ENCODE data around the gene GRIN2A.

DNA sequence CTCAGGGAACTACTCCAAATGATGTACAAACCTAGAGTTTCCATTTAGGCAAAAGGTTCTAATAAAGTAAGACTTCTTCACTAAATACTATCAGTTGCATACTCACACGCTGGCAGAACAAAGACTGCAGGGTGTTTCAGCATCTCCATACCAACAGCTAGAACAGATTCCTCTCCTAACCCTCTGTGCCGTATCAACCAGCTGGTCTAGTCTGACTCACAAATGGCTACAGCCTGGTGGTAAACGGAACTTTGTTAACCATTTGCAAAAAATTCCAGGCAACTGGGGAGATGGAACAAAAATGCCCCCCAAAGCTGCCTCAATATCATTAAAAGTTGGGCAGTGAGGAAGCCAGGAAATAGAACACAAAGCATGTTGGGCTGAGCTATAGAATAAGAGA, 217.1 kb downstream of the GRIN2A start:
- TF ChIP-seq ZNF274 (IDR thresholded peaks at IDR 0.05; ENCODE audit: low read depth, low read length) (no peak), YY1 (IDR thresholded peaks at IDR 0.05; ENCODE audit: insufficient read depth, insufficient read length) (no peak)

All from NT2/D1 (cell line).